Measurements from ENCODE around the gene RTP5. TPM values are rescaled to one million over a fixed set of nuclear protein-coding genes. Genes with fewer than 3 reads are reported as not detected.

The RTP5 gene
- total and polyA plus RNA-seq, 2 donors (not counting 1 experiment from before 2014, with no cell fraction given), result not detected

DNA sequence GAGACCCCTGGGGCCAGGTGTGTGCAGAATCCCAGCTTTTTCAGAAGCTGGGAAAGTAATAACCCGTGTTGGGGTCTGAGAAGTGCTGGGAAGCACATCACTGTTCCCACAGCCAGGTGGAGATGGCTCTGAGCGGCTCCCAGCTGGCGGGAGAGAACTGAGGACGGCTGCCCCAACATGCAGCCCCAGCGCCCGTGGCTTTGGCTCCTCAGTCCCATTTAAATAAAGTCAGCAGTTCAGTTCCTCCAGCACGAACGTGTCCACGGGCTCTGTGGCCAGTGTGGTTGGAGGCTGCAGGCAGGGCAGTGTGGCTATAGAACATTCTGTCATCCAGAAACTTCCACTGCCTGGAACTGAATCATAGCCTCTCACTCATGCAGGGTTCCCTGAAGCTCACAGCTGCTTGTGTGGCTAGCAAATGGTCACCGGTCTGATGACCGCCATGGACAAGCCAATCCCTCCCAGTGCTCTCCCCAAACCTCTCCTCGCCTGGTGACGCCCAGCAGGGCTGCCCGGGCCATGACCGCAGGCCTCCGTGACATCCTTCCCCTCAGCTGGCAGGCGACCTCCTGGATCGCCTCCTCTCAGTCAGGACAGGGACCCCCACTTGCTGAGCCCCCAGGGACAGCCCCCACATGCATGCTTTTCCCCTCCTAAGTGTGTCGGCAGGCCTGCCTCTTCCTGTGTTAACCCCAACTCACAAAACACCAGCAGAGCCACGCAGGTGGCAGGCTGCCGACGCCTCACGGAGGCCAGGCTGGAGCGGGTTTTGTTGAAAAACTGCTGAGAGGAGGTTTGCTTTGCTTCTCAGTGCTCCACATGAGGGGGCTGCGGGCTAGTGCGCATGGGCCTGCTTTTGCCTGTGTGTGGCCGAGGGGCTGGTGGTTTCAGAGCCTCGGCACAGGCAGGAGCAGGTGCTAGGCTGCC, 1.3 kb downstream of the RTP5 start:
- Histone ChIP-seq H2AFZ (ENCODE audit: insufficient read depth, low read depth, low read length, poor library complexity, severe bottlenecking) (peak overlapping the region; percentile 50), H3K79me2 (ENCODE audit: control insufficient read depth, insufficient read depth, low read length) (no peaks in the 10 kb centered on the region), H3K4me1 (ENCODE audit: control insufficient read depth in 2 of 2, insufficient read depth in 2 of 2, low read length in 2 of 2) (peaks cover 8 to 35% of the 10 kb centered on the region in 2 donors), H4K20me1 (ENCODE audit: control insufficient read depth, insufficient read depth, low read length, poor library complexity, severe bottlenecking) (no peaks in the 10 kb centered on the region), H3K27me3 (replicated peaks in 1 of 4; ENCODE audit: control extremely low read depth in 1 of 4, control insufficient read depth in 3 of 4, insufficient read depth in 4 of 4, low read length in 3 of 4) (peaks cover 0 to 21% (median 7%) of the 10 kb centered on the region in 4 experiments), H3K9ac (ENCODE audit: low read length) (no peak overlapping the region), H3K27ac (ENCODE audit: low read length in 2 of 2) (no peak overlapping the region), H3K4me3 (ENCODE audit: control extremely low read depth in 1 of 5, extremely low read depth in 1 of 5, insufficient read depth in 1 of 5, low read depth in 2 of 5, low read length in 4 of 5) (no peak overlapping the region), H3K4me2 (replicated peaks; ENCODE audit: low read depth, low read length, poor library complexity, severe bottlenecking) (peak overlapping the region; percentile 44), H3K9me3 (ENCODE audit: control extremely low read depth in 1 of 3, control insufficient read depth in 2 of 3, insufficient read depth in 1 of 3, low read length in 2 of 3) (peaks cover 0 to 13% (median 0%) of the 10 kb centered on the region in 3 donors), H3K36me3 (replicated peaks in 1 of 2; ENCODE audit: control extremely low read depth in 1 of 2, control insufficient read depth in 1 of 2, extremely low read depth in 1 of 2, insufficient read depth in 2 of 2, low read length in 1 of 2) (no peaks in the 10 kb centered on the region)
- DNase-seq (peak; percentile 47), ATAC-seq (ENCODE audit: low read depth) (peak; percentile 40)
- 26% methylated on average over 27 of the region's 28 CpGs for WGBS (ENCODE audit: insufficient coverage)
- POLR2A ChIA-PET, result interaction anchor here (0.6 kb wide), 1 partner anchor 84 kb away, joined by 5 read pairs; no protein-coding TSS in a partner anchor
- peak overlapping the region; percentile 26 for H3K4me3 Mint-ChIP-seq
- no peak for TF ChIP-seq EZH2 (IDR thresholded peaks at IDR 0.05; ENCODE audit: borderline replicate concordance, insufficient read depth, low read depth, low read length, poor library complexity, severe bottlenecking)
- TF ChIP-seq, protein P1, sequence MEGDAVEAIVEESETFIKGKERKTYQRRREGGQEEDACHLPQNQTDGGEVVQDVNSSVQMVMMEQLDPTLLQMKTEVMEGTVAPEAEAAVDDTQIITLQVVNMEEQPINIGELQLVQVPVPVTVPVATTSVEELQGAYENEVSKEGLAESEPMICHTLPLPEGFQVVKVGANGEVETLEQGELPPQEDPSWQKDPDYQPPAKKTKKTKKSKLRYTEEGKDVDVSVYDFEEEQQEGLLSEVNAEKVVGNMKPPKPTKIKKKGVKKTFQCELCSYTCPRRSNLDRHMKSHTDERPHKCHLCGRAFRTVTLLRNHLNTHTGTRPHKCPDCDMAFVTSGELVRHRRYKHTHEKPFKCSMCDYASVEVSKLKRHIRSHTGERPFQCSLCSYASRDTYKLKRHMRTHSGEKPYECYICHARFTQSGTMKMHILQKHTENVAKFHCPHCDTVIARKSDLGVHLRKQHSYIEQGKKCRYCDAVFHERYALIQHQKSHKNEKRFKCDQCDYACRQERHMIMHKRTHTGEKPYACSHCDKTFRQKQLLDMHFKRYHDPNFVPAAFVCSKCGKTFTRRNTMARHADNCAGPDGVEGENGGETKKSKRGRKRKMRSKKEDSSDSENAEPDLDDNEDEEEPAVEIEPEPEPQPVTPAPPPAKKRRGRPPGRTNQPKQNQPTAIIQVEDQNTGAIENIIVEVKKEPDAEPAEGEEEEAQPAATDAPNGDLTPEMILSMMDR (IDR thresholded peaks at IDR 0.05), result no peak
- H3K27me3 Mint-ChIP-seq, result peaks cover 1% of the 10 kb centered on the region
- peak overlapping the region; percentile 80 for H3K27ac Mint-ChIP-seq
- H3K9me3 Mint-ChIP-seq (ENCODE audit: insufficient read depth), result no peaks in the 10 kb centered on the region
- CTCF ChIA-PET, result interaction anchor here (0.5 to 1.0 kb wide), 2 partner anchors 9 to 77 kb away, joined by 3 read pairs; no protein-coding TSS in a partner anchor
- intact Hi-C loops (cut with micrococcal nuclease), result no loop called here
- H3K4me1 Mint-ChIP-seq, result peaks cover 9% of the 10 kb centered on the region

Measured in B cell (primary cell).